Endothelial cell of umbilical vein (primary cell): Measurements from ENCODE around the gene KCNB1. TPM values are rescaled to one million over a fixed set of nuclear protein-coding genes. Genes with fewer than 3 reads are reported as not detected.

ENCODE experiments used
- BruUV-seq: library from RNA; stranded (reverse); fragments of 400-500 nt; replicated peaks from 2 replicates; lab custom pipeline; 2021; lab: Mats Ljungman, UMichigan
- CTCF ChIA-PET: fragments of 300-600, 350-600 bp; sonication (Branson Sonifier 250); formaldehyde crosslinking; loops from one replicate; lab custom pipeline; 2021; ENCODE audit warnings: antibody characterized with exemption, inconsistent platforms; lab: Charles Lee
- POLR2A ChIA-PET: fragments of 300-600, 350-600 bp; sonication (Branson Sonifier 250); formaldehyde crosslinking; loops from one replicate; lab custom pipeline; 2021; ENCODE audit warnings: antibody characterized with exemption, inconsistent platforms; lab: Charles Lee
- DNase-seq: peaks from one replicate; pipeline ENCODE4 v3.0.0-alpha.2; 2011; ENCODE audit warnings: low read depth, low spot score
- FAIRE-seq: peaks from 2 replicates; lab custom pipeline; 2011; peaks lifted over from hg19 to GRCh38; lab: Jason Lieb, UNC
- H2AFZ ChIP-seq: 2 replicates; pipeline ENCODE4 v1.6.0; 2012; ENCODE audit warnings: low read depth, low read length, control low read depth, inconsistent platforms
- H3K27ac ChIP-seq: 2 replicates; pipeline ENCODE4 v1.5.1; 2011; ENCODE audit warnings: low read depth, mild to moderate bottlenecking, control low read depth, low read length, moderate library complexity; ENCODE audit not compliant: insufficient read depth
- H3K27me3 ChIP-seq, 2 experiments: 2 replicates each; pipeline versions ENCODE4 v1.6.0 to v1.6.1; 2011; ENCODE audit warnings: low read length in 2 of 2, mixed read lengths in 1 of 2; ENCODE audit not compliant: control insufficient read depth in 2 of 2, insufficient read depth in 2 of 2
- H3K36me3 ChIP-seq, 2 experiments: 2 replicates in 1 of 2; 3 replicates in 1 of 2; pipeline ENCODE4 v1.5.1; 2011; ENCODE audit warnings: low read length in 2 of 2, mild to moderate bottlenecking in 1 of 2, moderate library complexity in 1 of 2; ENCODE audit not compliant: control insufficient read depth in 2 of 2, insufficient read depth in 2 of 2; ENCODE audit errors: extremely low read depth in 1 of 2
- H3K4me1 ChIP-seq: 3 replicates; pipeline ENCODE4 v1.5.1; 2011; ENCODE audit warnings: mild to moderate bottlenecking, low read length; ENCODE audit not compliant: control insufficient read depth, insufficient read depth; ENCODE audit errors: extremely low read depth
- H3K4me2 ChIP-seq: 2 replicates; pipeline ENCODE4 v1.6.1; 2011; ENCODE audit warnings: low read length, control low read depth, mixed read lengths; ENCODE audit not compliant: insufficient read depth
- H3K4me3 ChIP-seq, 3 experiments: fragments of 200-600 bp in 1 of 3; sonication (generic), shearing (Covaris generic) in 1 of 3; replicated peaks in 1 of 3; 2 replicates each; pipeline ENCODE4 v1.5.1; 2011 to 2016; ENCODE audit warnings: control low read depth in 3 of 3, low read length in 3 of 3, mild to moderate bottlenecking in 2 of 3, inconsistent platforms in 1 of 3, low read depth in 1 of 3, moderate library complexity in 1 of 3; ENCODE audit not compliant: insufficient read depth in 1 of 3
- H3K79me2 ChIP-seq: 2 replicates; pipeline ENCODE4 v1.6.0; 2012; ENCODE audit warnings: low read length, inconsistent platforms; ENCODE audit not compliant: control insufficient read depth, insufficient read depth
- H3K9ac ChIP-seq: replicated peaks from 2 replicates; pipeline ENCODE3; 2011; ENCODE audit warnings: low read length, control low read depth; ENCODE audit not compliant: insufficient read depth; ENCODE audit errors: extremely low read depth
- H3K9me1 ChIP-seq: replicated peaks from 3 replicates; pipeline ENCODE4 v1.6.0; 2011; ENCODE audit warnings: mild to moderate bottlenecking, low read length; ENCODE audit not compliant: control insufficient read depth, insufficient read depth; ENCODE audit errors: extremely low read depth
- H3K9me3 ChIP-seq: replicated peaks from 2 replicates; pipeline ENCODE4 v1.5.1; 2012; ENCODE audit warnings: low read length, inconsistent platforms; ENCODE audit not compliant: control insufficient read depth, insufficient read depth
- H4K20me1 ChIP-seq: replicated peaks from 2 replicates; pipeline ENCODE3; 2011; ENCODE audit warnings: mild to moderate bottlenecking, low read length; ENCODE audit not compliant: control insufficient read depth, insufficient read depth; ENCODE audit errors: extremely low read depth
- EZH2 ChIP-seq: IDR thresholded peaks from 2 replicates; pipeline ENCODE4 v1.6.1; 2012; ENCODE audit warnings: borderline replicate concordance, low read depth, mild to moderate bottlenecking, moderate library complexity, low read length, inconsistent platforms; ENCODE audit not compliant: severe bottlenecking
- GATA2 ChIP-seq: IDR thresholded peaks from 2 replicates; pipeline ENCODE4 v1.7.0; 2011; ENCODE audit warnings: low read depth, mild to moderate bottlenecking, moderate library complexity, mixed read lengths, low read length; ENCODE audit not compliant: insufficient read length, insufficient read depth
- JUN ChIP-seq: IDR thresholded peaks from 2 replicates; pipeline ENCODE4 v1.6.1; 2011; ENCODE audit warnings: borderline replicate concordance, low read depth; ENCODE audit not compliant: insufficient read length, insufficient read depth
- POLR2AphosphoS5 ChIP-seq: IDR thresholded peaks from 2 replicates; pipeline ENCODE4 v1.6.1; 2012; ENCODE audit warnings: low read depth, mild to moderate bottlenecking, control low read depth, low read length, moderate library complexity; ENCODE audit not compliant: insufficient read depth
- dilution Hi-C: fragments of 300-500 bp; cut with MboI; formaldehyde crosslinking; loops from one replicate; pipeline ENCODE4 v1.15.0; 2019; ENCODE audit warnings: low sequenced_read_pairs; ENCODE audit not compliant: extremely low pct_ligation_motif_present
- intact Hi-C: fragments of 100-400 bp; cut with micrococcal nuclease; formaldehyde crosslinking; loops from one replicate; pipeline ENCODE4 v1.10.0; 2022
- polyA plus RNA-seq, 4 experiments: library from polyadenylated mRNA; depleted of rRNA in 3 of 4; stranded (reverse) in 3 of 4; unstranded in 1 of 4; fragments of >200 nt; gene quantifications; 2 replicates each; pipeline versions ENCODE4 v1.2.1 to v1.2.3, GENCODE V29; 2011 to 2012; ENCODE audit warnings: missing spikeins in 1 of 4
- total RNA-seq: library from RNA; stranded (reverse); gene quantifications from 2 replicates; pipeline ENCODE4 v1.2.3, GENCODE V29; 2021
- TF ChIP-seq, protein P1 (sequence below), 2 donors: IDR thresholded peaks; 1 replicate in 1 of 2; 2 replicates in 1 of 2; pipeline ENCODE4 v1.5.1; 2011; ENCODE audit warnings: low read length in 2 of 2, mild to moderate bottlenecking in 2 of 2, moderate library complexity in 2 of 2, control low read depth in 1 of 2, inconsistent platforms in 1 of 2, low read depth in 1 of 2; ENCODE audit not compliant: insufficient read depth in 1 of 2; ENCODE audit errors: extremely low read depth in 1 of 2

KCNB1 gene
- total and polyA plus RNA-seq, 2 donors (not counting 3 experiments of a cell fraction or from before 2014, with no cell fraction given), result not detected

GRCh38 chr20:49368596-49368995, 113.9 kb downstream of the KCNB1 start:
- no peak overlapping the region for H3K27ac ChIP-seq
- no peaks in the 10 kb centered on the region for H4K20me1 ChIP-seq
- H3K9ac ChIP-seq, result no peak overlapping the region
- no peaks in the 10 kb centered on the region for H3K9me1 ChIP-seq
- DNase-seq (no peak), FAIRE-seq (no peak)
- no peaks in the 10 kb centered on the region for H3K79me2 ChIP-seq
- dilution Hi-C loops (no loop called here), intact Hi-C loops (no loop called here)
- CTCF ChIA-PET, result interaction anchor here (1.3 kb wide), 1 partner anchor 15 kb away, joined by 4 read pairs; no protein-coding TSS in a partner anchor
- H3K4me1 ChIP-seq, result no peaks in the 10 kb centered on the region
- POLR2A ChIA-PET, result no interaction called here
- TF ChIP-seq POLR2AphosphoS5, result no peak
- TF ChIP-seq, protein P1, sequence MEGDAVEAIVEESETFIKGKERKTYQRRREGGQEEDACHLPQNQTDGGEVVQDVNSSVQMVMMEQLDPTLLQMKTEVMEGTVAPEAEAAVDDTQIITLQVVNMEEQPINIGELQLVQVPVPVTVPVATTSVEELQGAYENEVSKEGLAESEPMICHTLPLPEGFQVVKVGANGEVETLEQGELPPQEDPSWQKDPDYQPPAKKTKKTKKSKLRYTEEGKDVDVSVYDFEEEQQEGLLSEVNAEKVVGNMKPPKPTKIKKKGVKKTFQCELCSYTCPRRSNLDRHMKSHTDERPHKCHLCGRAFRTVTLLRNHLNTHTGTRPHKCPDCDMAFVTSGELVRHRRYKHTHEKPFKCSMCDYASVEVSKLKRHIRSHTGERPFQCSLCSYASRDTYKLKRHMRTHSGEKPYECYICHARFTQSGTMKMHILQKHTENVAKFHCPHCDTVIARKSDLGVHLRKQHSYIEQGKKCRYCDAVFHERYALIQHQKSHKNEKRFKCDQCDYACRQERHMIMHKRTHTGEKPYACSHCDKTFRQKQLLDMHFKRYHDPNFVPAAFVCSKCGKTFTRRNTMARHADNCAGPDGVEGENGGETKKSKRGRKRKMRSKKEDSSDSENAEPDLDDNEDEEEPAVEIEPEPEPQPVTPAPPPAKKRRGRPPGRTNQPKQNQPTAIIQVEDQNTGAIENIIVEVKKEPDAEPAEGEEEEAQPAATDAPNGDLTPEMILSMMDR (IDR thresholded peaks at IDR 0.05; ENCODE audit: extremely low read depth in 1 of 2, insufficient read depth in 1 of 2, low read depth in 1 of 2, low read length in 2 of 2), result no peak
- TF ChIP-seq EZH2, result no peak
- TF ChIP-seq JUN, result no peak
- TF ChIP-seq GATA2, result no peak
- no peak overlapping the region for H3K4me2 ChIP-seq
- H3K36me3 ChIP-seq, result no peaks in the 10 kb centered on the region
- no TSS peak for BruUV-seq
- no peak overlapping the region for H2AFZ ChIP-seq
- no peaks in the 10 kb centered on the region for H3K9me3 ChIP-seq
- peaks cover 19 to 22% of the 10 kb centered on the region in 2 experiments for H3K27me3 ChIP-seq
- no peak overlapping the region for H3K4me3 ChIP-seq
